ENCODE data around the gene PCDHB5.

GRCh38 chr5:141135030-141135717 is at the start of gene PCDHB5:
- TF ChIP-seq CTCF (IDR thresholded peaks at IDR 0.05) (peak in 6 of 7 experiments; percentile 18 to 67 (median 56)), POLR2A (IDR thresholded peaks at IDR 0.05) (no peak)
